Activated CD4-positive, alpha-beta T cell treated with anti-CD3 and anti-CD28 coated beads for 36 hours (primary cell): ENCODE measurements around the gene CENPP. TPM values are rescaled to one million over a fixed set of nuclear protein-coding genes. Genes with fewer than 3 reads are reported as not detected.

Experiments used
- ATAC-seq: fragments of 200-7000 bp; cut with Tn5 transposase; one replicate; pipeline ENCODE4 v1.10.0; 2021; ENCODE audit warnings: mild to moderate bottlenecking, moderate library complexity
- CTCF ChIA-PET: fragments of 350-600 bp; sonication (Branson Sonifier 250); formaldehyde crosslinking; loops from one replicate; lab custom pipeline; 2021; ENCODE audit warnings: antibody characterized with exemption; lab: Charles Lee
- POLR2A ChIA-PET: fragments of 350-600 bp; sonication (Branson Sonifier 250); formaldehyde crosslinking; loops from one replicate; lab custom pipeline; 2021; ENCODE audit warnings: antibody characterized with exemption, inconsistent platforms; lab: Charles Lee
- DNase-seq: peaks from one replicate; pipeline ENCODE4 v3.0.0-alpha.2; 2020
- H3K27ac Mint-ChIP-seq: one replicate; pipeline ENCODE4 v1.8.0; 2021; ENCODE audit warnings: mixed read lengths
- H3K27me3 Mint-ChIP-seq: one replicate; pipeline ENCODE4 v1.8.0; 2021; ENCODE audit warnings: mixed read lengths
- H3K36me3 Mint-ChIP-seq: one replicate; pipeline ENCODE4 v1.8.0; 2021; ENCODE audit warnings: low read depth, mixed read lengths
- H3K4me1 Mint-ChIP-seq: one replicate; pipeline ENCODE4 v1.8.0; 2021; ENCODE audit warnings: mixed read lengths
- H3K4me3 Mint-ChIP-seq: one replicate; pipeline ENCODE4 v1.8.0; 2021; ENCODE audit warnings: mild to moderate bottlenecking, moderate library complexity, mixed read lengths
- H3K9me3 Mint-ChIP-seq: one replicate; pipeline ENCODE4 v1.8.0; 2021; ENCODE audit warnings: low read depth, mixed read lengths
- intact Hi-C, 2 experiments: fragments of 100-400 bp; cut with DNase I in 1 of 2; cut with micrococcal nuclease in 1 of 2; formaldehyde crosslinking; loops; one replicate each; pipeline versions ENCODE4 v1.14.2 to v1.15.1; 2022 to 2024; cut with DNase I, micrococcal nuclease
- total RNA-seq, 2 experiments: library from RNA; stranded (reverse); gene quantifications; one replicate each; pipeline ENCODE4 v1.2.3, GENCODE V29; 2021

The CENPP gene
- total RNA-seq, 2 experiments from 2014 or later: 22.8 to 32.3 TPM

DNA sequence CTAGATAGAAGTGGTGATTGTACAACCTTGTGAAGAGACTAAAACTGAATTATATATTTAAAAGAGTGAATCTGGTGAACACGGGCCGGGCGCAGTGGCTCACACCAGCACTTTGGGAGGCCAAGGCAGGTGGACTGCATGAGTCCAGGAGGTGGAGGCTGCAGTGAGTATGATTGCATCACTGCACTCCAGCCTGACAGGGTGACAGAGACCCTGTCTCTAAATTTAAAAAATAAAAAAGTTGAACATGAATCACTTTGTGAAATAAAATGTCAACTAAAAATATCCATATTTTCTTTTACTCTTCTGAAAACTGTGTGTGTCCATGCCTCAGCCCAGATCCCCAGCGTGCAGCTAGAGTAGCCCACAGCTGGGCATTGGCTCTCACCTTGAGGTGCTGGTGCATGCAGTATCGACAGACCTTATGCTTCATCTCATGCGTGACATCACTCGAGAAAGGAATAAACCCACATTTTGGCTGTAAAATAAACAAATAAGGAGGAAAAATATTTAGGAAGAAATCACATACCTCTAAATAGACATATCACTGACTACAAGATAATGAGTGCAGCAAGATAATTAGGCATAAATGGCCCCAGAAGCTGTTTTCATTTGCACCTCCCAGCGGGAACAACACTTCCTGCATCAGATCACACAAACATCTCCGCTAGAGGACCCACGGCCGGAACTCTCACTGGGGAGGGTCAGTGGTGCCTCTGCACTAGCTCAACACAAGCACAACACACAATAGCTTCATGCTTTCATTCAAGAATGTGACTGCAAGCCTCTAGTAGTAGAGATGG lies 322.1 kb downstream of the CENPP start:
- intact Hi-C loops: no loop called here
- no peak for DNase-seq
- peaks cover 9% of the 10 kb centered on the region for H3K4me1 Mint-ChIP-seq
- no peak for ATAC-seq
- CTCF ChIA-PET: interaction anchor here (0.7 kb wide), 1 partner anchor 1969 kb away, joined by 3 read pairs; no protein-coding TSS in a partner anchor
- H3K4me3 Mint-ChIP-seq: no peak overlapping the region
- H3K27ac Mint-ChIP-seq: no peak overlapping the region
- H3K27me3 Mint-ChIP-seq: no peaks in the 10 kb centered on the region
- H3K36me3 Mint-ChIP-seq: peaks cover 62% of the 10 kb centered on the region
- H3K9me3 Mint-ChIP-seq: peaks cover 2% of the 10 kb centered on the region
- POLR2A ChIA-PET: no interaction called here

DNA sequence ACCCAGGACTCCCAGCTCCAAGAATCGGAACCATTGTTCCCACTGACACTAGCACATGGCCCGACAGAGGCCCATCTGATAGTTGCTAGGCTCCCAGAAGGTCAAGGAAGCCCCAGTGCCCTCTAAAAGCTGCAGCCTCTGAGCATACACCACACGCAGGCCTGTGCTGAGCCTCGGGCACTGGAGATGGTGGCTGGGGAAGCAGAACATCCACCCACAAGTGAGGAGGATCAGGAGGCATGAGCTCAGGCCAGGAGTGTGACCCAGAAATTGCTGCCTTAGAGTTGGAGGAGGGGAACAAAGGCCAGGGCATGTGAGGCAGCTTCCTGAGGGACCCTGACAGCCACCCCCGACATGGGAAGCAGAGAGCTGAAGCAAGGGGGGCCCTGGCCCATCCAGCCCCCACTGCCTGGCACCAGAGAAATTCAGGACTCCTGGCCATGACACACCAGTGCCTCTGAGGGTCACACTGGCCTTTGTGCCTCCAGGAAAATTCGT lies 322.8 kb downstream of the CENPP start:
- Mint-ChIP-seq H3K4me1 (peaks cover 9% of the 10 kb centered on the region), H3K27me3 (no peaks in the 10 kb centered on the region), H3K36me3 (peaks cover 64% of the 10 kb centered on the region), H3K27ac (no peak overlapping the region), H3K4me3 (no peak overlapping the region), H3K9me3 (peaks cover 2% of the 10 kb centered on the region)
- ChIA-PET POLR2A (no interaction called here), CTCF (interaction anchor here (0.5 to 0.7 kb wide), 3 partner anchors 15 to 1969 kb away, joined by 3 read pairs; no protein-coding TSS in a partner anchor)
- ATAC-seq: no peak
- no peak for DNase-seq
- intact Hi-C loops: no loop called here

DNA sequence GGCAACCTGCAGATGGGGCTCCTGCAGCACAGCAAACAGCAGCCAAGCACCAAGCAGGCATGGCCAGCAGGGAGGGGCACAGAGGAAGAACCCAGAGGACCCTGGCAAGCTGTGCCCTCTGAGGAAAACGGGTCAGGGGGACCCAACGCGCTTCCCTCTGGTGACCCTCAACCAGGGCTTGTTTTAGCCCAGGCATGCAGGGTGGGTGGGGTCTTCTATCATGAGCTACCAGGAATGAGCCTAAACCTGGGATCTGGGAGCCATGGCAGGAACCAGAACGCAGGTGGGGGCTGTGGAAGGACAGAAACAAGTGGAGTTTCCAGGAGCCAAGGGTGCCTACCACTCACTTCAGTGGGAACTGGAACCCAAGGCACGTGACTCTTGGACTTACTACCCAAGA lies 323.3 kb downstream of the CENPP start:
- no peaks in the 10 kb centered on the region for H3K27me3 Mint-ChIP-seq
- H3K36me3 Mint-ChIP-seq: peaks cover 59% of the 10 kb centered on the region
- no peak for ATAC-seq
- no peak overlapping the region for H3K4me3 Mint-ChIP-seq
- ChIA-PET CTCF (interaction anchor here (0.5 to 0.6 kb wide), 2 partner anchors 14 to 16 kb away, joined by 3 read pairs; no protein-coding TSS in a partner anchor), POLR2A (no interaction called here)
- H3K27ac Mint-ChIP-seq: no peak overlapping the region
- intact Hi-C loops: no loop called here
- DNase-seq: no peak
- peaks cover 2% of the 10 kb centered on the region for H3K9me3 Mint-ChIP-seq
- peaks cover 9% of the 10 kb centered on the region for H3K4me1 Mint-ChIP-seq

DNA sequence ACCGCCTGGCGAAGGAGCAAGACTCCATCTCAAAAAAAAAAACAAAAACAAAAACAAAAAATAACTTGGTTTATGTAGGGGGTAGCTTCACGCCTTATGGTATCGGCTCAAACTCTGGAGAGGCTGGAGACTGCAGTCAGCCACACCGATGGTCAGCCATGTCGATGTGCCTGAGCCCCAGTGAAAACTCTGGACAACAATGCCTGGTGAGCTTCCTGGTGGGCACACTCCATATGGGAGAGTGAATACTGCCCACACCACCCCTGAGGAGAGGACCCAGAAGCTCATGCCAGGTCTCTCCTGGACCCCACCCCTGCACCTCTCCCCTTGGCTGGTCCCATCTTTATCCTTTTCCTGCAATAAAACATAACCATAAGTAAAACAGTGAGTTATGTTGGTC lies 324.5 kb downstream of the CENPP start:
- POLR2A ChIA-PET: interaction anchor here (0.6 kb wide), 1 partner anchor 8 kb away, joined by 3 read pairs; no protein-coding TSS in a partner anchor
- peaks cover 2% of the 10 kb centered on the region for H3K9me3 Mint-ChIP-seq
- ATAC-seq (no peak), DNase-seq (no peak)
- H3K27me3 Mint-ChIP-seq: no peaks in the 10 kb centered on the region
- no peak overlapping the region for H3K4me3 Mint-ChIP-seq
- CTCF ChIA-PET: interaction anchor here (0.6 to 0.7 kb wide), 2 partner anchors 372 to 722 kb away, joined by 3 read pairs; no protein-coding TSS in a partner anchor
- peaks cover 9% of the 10 kb centered on the region for H3K4me1 Mint-ChIP-seq
- no peak overlapping the region for H3K27ac Mint-ChIP-seq
- intact Hi-C loops: no loop called here
- H3K36me3 Mint-ChIP-seq: peaks cover 48% of the 10 kb centered on the region

DNA sequence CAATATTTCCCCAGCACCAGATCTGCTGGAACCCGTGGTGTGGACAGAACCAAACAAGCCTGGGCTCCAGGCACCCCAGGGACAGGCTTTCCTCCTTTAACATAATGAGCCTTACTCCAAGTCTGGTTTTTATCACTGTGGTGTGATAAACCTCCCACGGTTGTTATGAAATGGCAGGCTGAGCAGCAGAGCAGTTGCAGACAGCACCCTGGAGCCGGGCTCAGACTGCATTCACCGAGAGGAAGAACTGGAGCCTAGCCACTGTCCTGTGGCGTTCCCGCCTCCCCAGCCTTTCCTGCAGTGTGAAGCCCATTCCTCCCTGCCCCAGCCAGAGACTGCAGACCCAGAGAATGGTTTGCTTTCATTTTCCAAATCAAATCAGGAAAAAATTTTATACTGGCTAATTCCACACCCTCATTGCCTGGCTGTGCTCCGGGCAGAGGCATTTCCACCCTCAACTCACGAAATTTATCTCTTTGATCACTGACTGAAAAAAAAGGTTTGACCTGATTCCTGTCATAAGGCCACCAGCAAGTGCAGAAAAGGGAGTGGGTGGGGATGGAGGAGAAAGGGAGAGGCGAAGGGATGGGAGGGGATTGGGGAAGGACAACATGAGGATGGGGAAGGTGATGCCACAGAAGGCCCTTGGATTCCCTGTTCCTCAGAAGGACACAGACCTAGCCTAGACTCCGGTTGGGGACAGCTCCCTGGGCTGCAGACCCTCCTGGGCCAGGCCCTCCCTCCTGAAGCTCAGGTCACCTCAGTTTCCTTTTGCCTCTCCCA lies 325.3 kb downstream of the CENPP start:
- no peak for DNase-seq
- POLR2A ChIA-PET: no interaction called here
- H3K9me3 Mint-ChIP-seq: no peaks in the 10 kb centered on the region
- CTCF ChIA-PET: interaction anchor here (0.6 kb wide), 1 partner anchor 373 kb away, joined by 3 read pairs; no protein-coding TSS in a partner anchor
- H3K4me1 Mint-ChIP-seq: peaks cover 9% of the 10 kb centered on the region
- ATAC-seq: no peak
- no peak overlapping the region for H3K4me3 Mint-ChIP-seq
- H3K27ac Mint-ChIP-seq: no peak overlapping the region
- peaks cover 41% of the 10 kb centered on the region for H3K36me3 Mint-ChIP-seq
- intact Hi-C loops: no loop called here
- no peaks in the 10 kb centered on the region for H3K27me3 Mint-ChIP-seq

DNA sequence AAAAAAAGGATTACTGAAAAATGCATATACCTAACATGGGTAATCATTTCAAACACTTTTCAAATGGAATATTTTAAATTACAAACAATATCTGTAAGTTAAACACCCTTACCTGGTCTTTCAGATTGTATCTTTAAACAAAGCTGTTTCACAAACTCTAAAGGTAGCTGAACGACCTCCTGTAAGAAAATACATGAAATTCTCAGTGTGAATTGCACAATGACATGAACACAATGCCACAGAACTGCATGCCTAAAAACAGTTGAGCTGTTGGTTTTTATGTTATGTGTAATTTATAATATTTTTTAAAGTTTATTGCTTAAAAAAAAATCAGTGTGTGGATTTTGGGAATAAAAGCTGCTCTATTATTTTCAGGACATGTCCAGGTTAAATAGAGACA lies 326.7 kb downstream of the CENPP start:
- no peaks in the 10 kb centered on the region for H3K9me3 Mint-ChIP-seq
- DNase-seq: no peak
- H3K36me3 Mint-ChIP-seq: peaks cover 29% of the 10 kb centered on the region
- CTCF ChIA-PET: interaction anchor here (1.5 kb wide), 1 partner anchor 514 kb away, joined by 4 read pairs; no protein-coding TSS in a partner anchor
- H3K27me3 Mint-ChIP-seq: no peaks in the 10 kb centered on the region
- no peaks in the 10 kb centered on the region for H3K4me1 Mint-ChIP-seq
- POLR2A ChIA-PET: interaction anchor here (0.6 kb wide), 1 partner anchor 27 kb away, joined by 7 read pairs; no protein-coding TSS in a partner anchor
- H3K27ac Mint-ChIP-seq: no peak overlapping the region
- no peak overlapping the region for H3K4me3 Mint-ChIP-seq
- ATAC-seq: no peak
- intact Hi-C loops: no loop called here

DNA sequence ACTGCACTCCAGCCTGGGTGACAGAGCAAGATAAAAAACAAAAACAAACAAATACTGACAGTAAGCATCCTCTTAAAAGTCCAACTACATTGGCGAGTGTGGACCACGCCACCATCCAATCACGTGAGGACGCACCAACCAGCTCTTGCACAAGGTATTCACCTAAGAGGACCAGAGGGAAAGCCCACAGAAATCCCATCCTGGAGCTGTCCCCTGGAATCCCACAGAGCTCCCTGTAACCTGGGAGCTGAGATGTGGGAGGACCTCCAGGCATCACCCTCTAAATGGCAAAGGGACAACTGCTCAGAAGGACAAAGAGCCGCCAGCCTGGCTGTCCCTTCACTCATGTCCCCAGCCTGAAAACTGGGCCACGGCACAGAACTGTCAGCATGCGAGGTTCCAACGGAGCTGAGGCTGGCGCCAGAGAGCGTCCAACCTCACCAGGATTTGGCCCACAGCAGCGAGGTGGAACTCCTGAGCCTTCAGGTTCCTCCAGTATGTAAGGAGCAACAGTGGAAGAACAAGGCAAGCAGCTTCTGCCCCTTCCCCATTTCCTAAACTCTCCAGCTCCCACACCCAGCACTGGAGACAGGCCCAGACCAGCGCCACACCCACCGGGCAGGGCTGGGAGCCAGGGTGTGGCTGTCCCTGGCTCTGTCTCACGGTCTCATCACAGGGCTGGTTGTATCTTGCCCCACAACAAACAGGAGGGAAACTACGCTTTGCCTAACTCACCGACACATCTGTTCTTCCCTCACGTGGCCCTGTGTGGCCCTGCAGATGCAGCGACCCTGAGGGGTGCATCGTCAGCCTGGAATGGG lies 328.9 kb downstream of the CENPP start:
- DNase-seq: no peak

DNA sequence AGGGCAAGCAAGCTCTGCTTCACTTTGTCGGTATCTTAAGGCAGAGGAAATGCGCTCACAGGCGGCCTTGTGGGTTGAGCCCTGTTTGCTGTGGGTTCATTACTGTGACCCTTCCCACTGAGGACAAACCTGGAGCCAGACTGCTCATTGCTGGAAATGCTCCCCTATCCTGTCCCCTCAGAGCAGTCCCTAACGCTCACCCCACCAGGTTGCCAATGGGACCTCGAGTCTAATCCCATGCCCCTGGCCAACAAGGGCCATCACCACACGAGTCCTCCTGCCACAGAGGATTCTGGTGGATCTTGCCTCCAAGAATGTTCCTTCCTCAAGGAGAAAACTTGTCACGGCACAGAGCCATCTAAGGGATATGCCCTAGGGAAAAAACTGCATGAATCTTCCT lies 329.6 kb downstream of the CENPP start:
- Mint-ChIP-seq H3K36me3 (peaks cover 16% of the 10 kb centered on the region), H3K4me3 (no peak overlapping the region), H3K27me3 (no peaks in the 10 kb centered on the region), H3K4me1 (no peaks in the 10 kb centered on the region), H3K9me3 (no peaks in the 10 kb centered on the region), H3K27ac (no peak overlapping the region)
- no peak for ATAC-seq
- intact Hi-C loops: no loop called here
- CTCF ChIA-PET: no interaction called here
- POLR2A ChIA-PET: no interaction called here
- DNase-seq: no peak

More for the DNA sequence above, 328.9 kb downstream of the CENPP start:
- intact Hi-C loops: no loop called here
- ATAC-seq: no peak
- Mint-ChIP-seq H3K9me3 (no peaks in the 10 kb centered on the region), H3K36me3 (peaks cover 18% of the 10 kb centered on the region), H3K27me3 (no peaks in the 10 kb centered on the region), H3K27ac (no peak overlapping the region), H3K4me1 (no peaks in the 10 kb centered on the region), H3K4me3 (no peak overlapping the region)
- ChIA-PET CTCF (no interaction called here), POLR2A (no interaction called here)

DNA sequence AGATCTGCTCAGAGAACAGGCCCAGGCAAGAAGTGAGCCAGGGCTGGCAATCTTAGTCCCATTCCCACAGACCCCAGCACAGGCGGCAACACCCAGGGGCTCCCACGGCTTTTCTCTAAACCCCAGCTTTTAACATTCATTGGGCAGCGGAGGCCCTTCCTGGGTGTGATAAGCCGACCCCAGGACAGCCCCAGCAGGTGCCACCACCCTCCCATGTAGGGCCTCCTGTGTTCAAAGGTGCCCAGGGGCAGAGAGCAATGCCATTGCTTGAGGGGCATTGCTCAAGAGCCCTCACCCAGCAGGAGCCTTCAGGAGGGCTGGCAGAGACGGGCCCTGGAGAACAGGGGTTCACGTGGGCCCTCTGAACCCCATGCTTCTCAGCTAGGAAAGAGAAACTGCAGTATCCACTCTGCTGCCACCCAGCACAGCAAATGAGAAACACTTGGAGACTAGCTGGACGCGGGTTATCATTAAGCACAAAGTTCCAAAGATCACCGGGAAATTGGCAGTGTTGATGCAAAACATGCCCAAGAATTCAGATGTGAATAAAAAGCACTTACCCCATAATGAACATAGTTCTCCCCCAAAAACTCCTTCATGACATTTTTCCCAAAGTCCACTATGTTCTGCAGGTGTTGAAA lies 330.3 kb downstream of the CENPP start:
- no peaks in the 10 kb centered on the region for H3K9me3 Mint-ChIP-seq
- ChIA-PET CTCF (no interaction called here), POLR2A (no interaction called here)
- peaks cover 12% of the 10 kb centered on the region for H3K36me3 Mint-ChIP-seq
- no peak overlapping the region for H3K4me3 Mint-ChIP-seq
- no peak for DNase-seq
- no peaks in the 10 kb centered on the region for H3K27me3 Mint-ChIP-seq
- intact Hi-C loops: no loop called here
- H3K27ac Mint-ChIP-seq: no peak overlapping the region
- no peak for ATAC-seq
- H3K4me1 Mint-ChIP-seq: no peaks in the 10 kb centered on the region

DNA sequence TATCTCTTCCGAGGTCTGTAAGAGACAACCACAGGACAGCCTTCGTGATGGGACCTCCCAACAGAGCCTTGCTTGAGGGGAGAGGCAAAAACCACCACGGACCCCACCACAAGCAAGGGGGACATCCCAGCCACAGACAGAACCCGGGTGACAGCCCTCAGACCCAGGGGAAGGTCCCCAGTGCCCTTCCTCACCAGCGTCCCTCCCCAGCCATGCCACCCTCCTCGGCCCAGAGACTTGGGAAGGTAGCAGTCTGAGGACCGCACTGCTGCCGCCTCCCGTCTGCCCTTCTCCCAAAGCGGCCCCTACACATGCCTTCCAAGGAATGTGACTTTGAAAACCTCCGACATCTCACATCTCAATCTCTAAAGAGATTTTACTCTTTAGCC lies 330.8 kb downstream of the CENPP start:
- ChIA-PET POLR2A (no interaction called here), CTCF (no interaction called here)
- Mint-ChIP-seq H3K4me1 (peaks cover 2% of the 10 kb centered on the region), H3K36me3 (peaks cover 10% of the 10 kb centered on the region), H3K27ac (no peak overlapping the region), H3K9me3 (no peaks in the 10 kb centered on the region), H3K27me3 (no peaks in the 10 kb centered on the region), H3K4me3 (no peak overlapping the region)
- no peak for DNase-seq
- ATAC-seq: no peak
- intact Hi-C loops: no loop called here
